Caco-2 (cell line): Measurements from ENCODE around the gene F13A1. TPM values are rescaled to one million over a fixed set of nuclear protein-coding genes. Genes with fewer than 3 reads are reported as not detected.

ENCODE experiments used
- BruUV-seq: library from RNA; stranded (reverse); fragments of 400-500 nt; replicated peaks from 2 replicates; lab custom pipeline; 2021; lab: Mats Ljungman, UMichigan
- CTCF ChIA-PET: fragments of 300-600 bp; sonication (Branson Sonifier 250); formaldehyde crosslinking; loops from one replicate; lab custom pipeline; 2022; ENCODE audit warnings: antibody characterized with exemption; lab: Charles Lee
- POLR2A ChIA-PET: fragments of 300-600 bp; sonication (Branson Sonifier 250); formaldehyde crosslinking; loops from one replicate; lab custom pipeline; 2022; ENCODE audit warnings: antibody characterized with exemption; lab: Charles Lee
- DNase-seq, 2 experiments: peaks; one replicate each; pipeline versions ENCODE4 v3.0.0 to v3.0.0-alpha.2; 2020 to 2022
- H3K27me3 ChIP-seq: replicated peaks from 2 replicates; pipeline ENCODE4 v1.6.0; 2011; ENCODE audit warnings: low read length; ENCODE audit not compliant: control insufficient read depth, insufficient read depth
- H3K36me3 ChIP-seq: 2 replicates; pipeline ENCODE4 v1.5.1; 2011; ENCODE audit warnings: low read length; ENCODE audit not compliant: control insufficient read depth, insufficient read depth
- H3K4me1 ChIP-seq: fragments of 250-450 bp; sonication (Bioruptor Pico); 2 replicates; pipeline ENCODE4 v1.5.1; 2020; ENCODE audit warnings: mild to moderate bottlenecking
- H3K4me3 ChIP-seq: 2 replicates; pipeline ENCODE4 v1.5.1; 2011; ENCODE audit warnings: low read depth, mild to moderate bottlenecking, control low read depth, low read length
- H3K9me3 ChIP-seq: fragments of 250-450 bp; sonication (Bioruptor Pico); 2 replicates; pipeline ENCODE4 v1.5.1; 2020; ENCODE audit warnings: mild to moderate bottlenecking, moderate library complexity
- H3K27ac Mint-ChIP-seq: one replicate; pipeline ENCODE4 v1.8.0; 2022; ENCODE audit warnings: mixed read lengths; ENCODE audit not compliant: unreplicated experiment
- H3K27me3 Mint-ChIP-seq: one replicate; pipeline ENCODE4 v1.8.0; 2022; ENCODE audit warnings: mixed read lengths; ENCODE audit not compliant: insufficient read depth, unreplicated experiment
- H3K36me3 Mint-ChIP-seq: one replicate; pipeline ENCODE4 v1.8.0; 2022; ENCODE audit warnings: mild to moderate bottlenecking, mixed read lengths; ENCODE audit not compliant: insufficient read depth, unreplicated experiment
- H3K4me1 Mint-ChIP-seq: one replicate; pipeline ENCODE4 v1.8.0; 2022; ENCODE audit warnings: low read depth, mixed read lengths; ENCODE audit not compliant: unreplicated experiment
- H3K4me3 Mint-ChIP-seq: one replicate; pipeline ENCODE4 v1.8.0; 2022; ENCODE audit warnings: mild to moderate bottlenecking, moderate library complexity, mixed read lengths; ENCODE audit not compliant: unreplicated experiment
- H3K9me3 Mint-ChIP-seq: one replicate; pipeline ENCODE4 v1.8.0; 2022; ENCODE audit warnings: mixed read lengths; ENCODE audit not compliant: unreplicated experiment
- intact Hi-C: fragments of 100-400 bp; cut with micrococcal nuclease; formaldehyde crosslinking; loops from one replicate; pipeline ENCODE4 v1.10.0; 2022; ENCODE audit not compliant: unreplicated experiment
- total RNA-seq: library from RNA; stranded (reverse); gene quantifications from 2 replicates; pipeline ENCODE4 v1.2.3, GENCODE V29; 2022
- TF ChIP-seq, protein P1 (sequence below), 2 experiments: fragments of 200-600 bp in 1 of 2; IDR thresholded peaks; 1 replicate in 1 of 2; 2 replicates in 1 of 2; pipeline versions ENCODE4 v1.5.1 to v1.8.0; 2011 to 2022; ENCODE audit warnings: antibody characterized with exemption in 1 of 2, control low read depth in 1 of 2, inconsistent platforms in 1 of 2, low read depth in 1 of 2, low read length in 1 of 2, mild to moderate bottlenecking in 1 of 2, moderate library complexity in 1 of 2; ENCODE audit not compliant: insufficient read depth in 1 of 2, severe bottlenecking in 1 of 2, unreplicated experiment in 1 of 2

F13A1 gene
- total RNA-seq, 1 experiment from 2014 or later, result not detected

DNA sequence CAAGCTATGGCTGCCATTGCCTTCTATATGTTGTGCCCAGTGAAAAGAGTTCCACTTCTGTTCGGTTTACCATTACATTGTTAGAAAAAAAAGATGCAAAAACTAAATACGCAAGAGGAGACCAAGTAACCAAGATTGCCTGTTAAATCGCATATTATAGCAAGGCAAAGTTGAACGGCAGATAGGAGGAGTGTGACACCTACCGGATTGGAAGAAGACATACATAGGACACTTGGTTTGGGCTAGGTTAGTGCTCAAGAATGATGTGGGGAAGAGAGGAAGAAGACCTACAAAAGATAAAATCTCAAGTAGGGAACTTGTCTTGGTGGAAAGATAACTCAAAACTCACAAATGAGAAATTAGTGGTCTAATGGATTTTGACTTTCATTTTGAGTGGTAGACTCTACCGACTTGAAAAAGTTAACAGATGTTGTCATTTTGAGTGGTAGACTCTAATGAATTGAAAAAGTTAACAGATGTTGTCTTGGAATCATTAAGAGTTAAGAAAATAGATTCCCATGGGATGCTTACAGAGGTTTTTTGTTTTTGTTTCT is 95.5 kb downstream of the F13A1 start:
- Mint-ChIP-seq H3K4me3 (no peak overlapping the region), H3K4me1 (no peaks in the 10 kb centered on the region), H3K27ac (no peak overlapping the region), H3K9me3 (no peaks in the 10 kb centered on the region), H3K36me3 (no peaks in the 10 kb centered on the region), H3K27me3 (peaks cover 3% of the 10 kb centered on the region)
- H3K4me1 ChIP-seq, result no peaks in the 10 kb centered on the region
- H3K9me3 ChIP-seq, result no peaks in the 10 kb centered on the region
- TF ChIP-seq, protein P1, sequence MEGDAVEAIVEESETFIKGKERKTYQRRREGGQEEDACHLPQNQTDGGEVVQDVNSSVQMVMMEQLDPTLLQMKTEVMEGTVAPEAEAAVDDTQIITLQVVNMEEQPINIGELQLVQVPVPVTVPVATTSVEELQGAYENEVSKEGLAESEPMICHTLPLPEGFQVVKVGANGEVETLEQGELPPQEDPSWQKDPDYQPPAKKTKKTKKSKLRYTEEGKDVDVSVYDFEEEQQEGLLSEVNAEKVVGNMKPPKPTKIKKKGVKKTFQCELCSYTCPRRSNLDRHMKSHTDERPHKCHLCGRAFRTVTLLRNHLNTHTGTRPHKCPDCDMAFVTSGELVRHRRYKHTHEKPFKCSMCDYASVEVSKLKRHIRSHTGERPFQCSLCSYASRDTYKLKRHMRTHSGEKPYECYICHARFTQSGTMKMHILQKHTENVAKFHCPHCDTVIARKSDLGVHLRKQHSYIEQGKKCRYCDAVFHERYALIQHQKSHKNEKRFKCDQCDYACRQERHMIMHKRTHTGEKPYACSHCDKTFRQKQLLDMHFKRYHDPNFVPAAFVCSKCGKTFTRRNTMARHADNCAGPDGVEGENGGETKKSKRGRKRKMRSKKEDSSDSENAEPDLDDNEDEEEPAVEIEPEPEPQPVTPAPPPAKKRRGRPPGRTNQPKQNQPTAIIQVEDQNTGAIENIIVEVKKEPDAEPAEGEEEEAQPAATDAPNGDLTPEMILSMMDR (IDR thresholded peaks at IDR 0.05; ENCODE audit: insufficient read depth in 1 of 2, low read depth in 1 of 2, low read length in 1 of 2, severe bottlenecking in 1 of 2, unreplicated experiment in 1 of 2), result no peak
- BruUV-seq, result no TSS peak
- intact Hi-C loops, result no loop called here
- ChIA-PET CTCF (no interaction called here), POLR2A (no interaction called here)
- H3K4me3 ChIP-seq, result no peak overlapping the region
- DNase-seq, result no peak
- no peaks in the 10 kb centered on the region for H3K27me3 ChIP-seq
- H3K36me3 ChIP-seq, result no peaks in the 10 kb centered on the region

GRCh38 chr6:6221787-6222535 is 98.5 kb downstream of the F13A1 start:
- no peaks in the 10 kb centered on the region for H3K36me3 ChIP-seq
- no peak overlapping the region for H3K4me3 Mint-ChIP-seq
- H3K27ac Mint-ChIP-seq, result no peak overlapping the region
- no peaks in the 10 kb centered on the region for H3K36me3 Mint-ChIP-seq
- H3K27me3 Mint-ChIP-seq, result peaks cover 3% of the 10 kb centered on the region
- no peak overlapping the region for H3K4me3 ChIP-seq
- TF ChIP-seq, protein P1 (IDR thresholded peaks at IDR 0.05; ENCODE audit: insufficient read depth in 1 of 2, low read depth in 1 of 2, low read length in 1 of 2, severe bottlenecking in 1 of 2, unreplicated experiment in 1 of 2), result peak in 1 of 2 experiments; percentile 17
- ChIA-PET CTCF (interaction anchor here (0.6 kb wide), 1 partner anchor 96 kb away, joined by 4 read pairs; no protein-coding TSS in a partner anchor), POLR2A (no interaction called here)
- no peaks in the 10 kb centered on the region for H3K27me3 ChIP-seq
- no peaks in the 10 kb centered on the region for H3K4me1 ChIP-seq
- no peaks in the 10 kb centered on the region for H3K9me3 ChIP-seq
- DNase-seq, result peak in 1 of 2 experiments; percentile 39
- BruUV-seq, result no TSS peak
- H3K4me1 Mint-ChIP-seq, result no peaks in the 10 kb centered on the region
- intact Hi-C loops, result loop anchor here (2.0 kb wide), 1 partner anchor 325 kb away; no protein-coding TSS in a partner anchor
- H3K9me3 Mint-ChIP-seq, result no peaks in the 10 kb centered on the region

DNA sequence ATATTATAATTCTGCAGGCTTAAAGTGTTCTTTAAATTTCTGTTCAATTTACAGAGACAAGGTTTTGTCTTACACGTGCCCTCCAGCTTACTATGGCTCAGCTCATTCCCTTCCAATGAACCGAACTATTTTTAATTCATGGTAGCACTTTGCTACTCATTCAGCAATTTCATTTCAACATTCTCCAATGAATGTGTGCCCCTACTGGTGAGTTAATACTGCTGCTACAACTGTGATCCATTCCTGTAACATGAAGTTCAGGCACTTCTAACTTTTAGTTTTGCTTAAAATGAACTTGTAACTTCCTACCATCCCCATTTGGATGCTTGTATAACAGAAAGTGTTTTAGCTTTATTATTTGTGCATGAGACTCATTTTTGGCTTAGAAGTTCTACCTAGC is 99.7 kb downstream of the F13A1 start:
- ChIA-PET CTCF (no interaction called here), POLR2A (no interaction called here)
- Histone ChIP-seq H3K4me3 (no peak overlapping the region), H3K27me3 (no peaks in the 10 kb centered on the region), H3K36me3 (no peaks in the 10 kb centered on the region), H3K4me1 (no peaks in the 10 kb centered on the region), H3K9me3 (no peaks in the 10 kb centered on the region)
- intact Hi-C loops, result no loop called here
- no peaks in the 10 kb centered on the region for H3K4me1 Mint-ChIP-seq
- no peaks in the 10 kb centered on the region for H3K36me3 Mint-ChIP-seq
- no TSS peak for BruUV-seq
- no peak overlapping the region for H3K27ac Mint-ChIP-seq
- no peak overlapping the region for H3K4me3 Mint-ChIP-seq
- peaks cover 3% of the 10 kb centered on the region for H3K27me3 Mint-ChIP-seq
- DNase-seq, result no peak
- H3K9me3 Mint-ChIP-seq, result no peaks in the 10 kb centered on the region
- TF ChIP-seq, protein P1 (IDR thresholded peaks at IDR 0.05; ENCODE audit: insufficient read depth in 1 of 2, low read depth in 1 of 2, low read length in 1 of 2, severe bottlenecking in 1 of 2, unreplicated experiment in 1 of 2), result peak in 1 of 2 experiments; percentile 10
